ENCODE data around the gene HINFP. TPM values are rescaled to one million over a fixed set of nuclear protein-coding genes. Genes with fewer than 3 reads are reported as not detected.

HINFP gene
- total RNA-seq, 4 donors from 2014 or later = 13.4 to 21.3 (median 17.9) TPM

DNA sequence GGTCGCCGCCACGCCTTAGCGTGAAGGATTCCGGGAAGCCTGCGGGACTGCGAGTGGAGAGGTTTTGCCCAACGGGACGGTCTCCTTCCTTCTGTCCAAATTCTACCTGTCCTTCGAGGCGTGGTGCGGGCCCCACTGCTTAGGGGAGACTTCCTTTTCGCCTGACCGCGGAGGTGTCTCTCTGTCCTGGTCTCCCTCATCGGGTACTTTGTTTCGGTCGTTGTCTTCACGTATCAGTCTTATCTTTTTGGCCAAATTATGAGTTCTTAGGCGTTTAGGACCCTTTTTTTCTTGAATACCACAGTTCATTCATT, 388 bp downstream of the HINFP start:
- TF ChIP-seq, protein P1, sequence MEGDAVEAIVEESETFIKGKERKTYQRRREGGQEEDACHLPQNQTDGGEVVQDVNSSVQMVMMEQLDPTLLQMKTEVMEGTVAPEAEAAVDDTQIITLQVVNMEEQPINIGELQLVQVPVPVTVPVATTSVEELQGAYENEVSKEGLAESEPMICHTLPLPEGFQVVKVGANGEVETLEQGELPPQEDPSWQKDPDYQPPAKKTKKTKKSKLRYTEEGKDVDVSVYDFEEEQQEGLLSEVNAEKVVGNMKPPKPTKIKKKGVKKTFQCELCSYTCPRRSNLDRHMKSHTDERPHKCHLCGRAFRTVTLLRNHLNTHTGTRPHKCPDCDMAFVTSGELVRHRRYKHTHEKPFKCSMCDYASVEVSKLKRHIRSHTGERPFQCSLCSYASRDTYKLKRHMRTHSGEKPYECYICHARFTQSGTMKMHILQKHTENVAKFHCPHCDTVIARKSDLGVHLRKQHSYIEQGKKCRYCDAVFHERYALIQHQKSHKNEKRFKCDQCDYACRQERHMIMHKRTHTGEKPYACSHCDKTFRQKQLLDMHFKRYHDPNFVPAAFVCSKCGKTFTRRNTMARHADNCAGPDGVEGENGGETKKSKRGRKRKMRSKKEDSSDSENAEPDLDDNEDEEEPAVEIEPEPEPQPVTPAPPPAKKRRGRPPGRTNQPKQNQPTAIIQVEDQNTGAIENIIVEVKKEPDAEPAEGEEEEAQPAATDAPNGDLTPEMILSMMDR (IDR thresholded peaks at IDR 0.05; ENCODE audit: low read depth) = no peak

DNA sequence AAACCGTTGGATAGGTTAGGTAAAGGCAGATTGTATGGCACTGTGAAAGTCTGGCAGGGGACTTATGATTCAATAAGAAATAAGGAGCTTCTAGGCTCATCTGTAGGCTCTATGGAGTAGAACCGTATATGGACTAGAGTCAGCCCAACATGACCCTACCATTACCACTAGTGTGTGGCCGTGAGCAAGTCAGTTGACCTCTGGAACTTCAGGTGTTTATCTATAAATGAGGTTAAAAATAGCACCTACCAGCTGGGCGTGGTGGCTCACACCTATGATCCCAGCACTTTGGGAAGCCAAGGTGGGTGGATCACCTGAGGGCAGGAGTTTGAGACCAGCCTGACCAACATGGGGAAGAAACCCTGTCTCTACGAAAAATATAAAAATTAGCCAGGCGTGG, 4.4 kb downstream of the HINFP start:
- TF ChIP-seq, protein P1 (IDR thresholded peaks at IDR 0.05; ENCODE audit: low read depth) = no peak

DNA sequence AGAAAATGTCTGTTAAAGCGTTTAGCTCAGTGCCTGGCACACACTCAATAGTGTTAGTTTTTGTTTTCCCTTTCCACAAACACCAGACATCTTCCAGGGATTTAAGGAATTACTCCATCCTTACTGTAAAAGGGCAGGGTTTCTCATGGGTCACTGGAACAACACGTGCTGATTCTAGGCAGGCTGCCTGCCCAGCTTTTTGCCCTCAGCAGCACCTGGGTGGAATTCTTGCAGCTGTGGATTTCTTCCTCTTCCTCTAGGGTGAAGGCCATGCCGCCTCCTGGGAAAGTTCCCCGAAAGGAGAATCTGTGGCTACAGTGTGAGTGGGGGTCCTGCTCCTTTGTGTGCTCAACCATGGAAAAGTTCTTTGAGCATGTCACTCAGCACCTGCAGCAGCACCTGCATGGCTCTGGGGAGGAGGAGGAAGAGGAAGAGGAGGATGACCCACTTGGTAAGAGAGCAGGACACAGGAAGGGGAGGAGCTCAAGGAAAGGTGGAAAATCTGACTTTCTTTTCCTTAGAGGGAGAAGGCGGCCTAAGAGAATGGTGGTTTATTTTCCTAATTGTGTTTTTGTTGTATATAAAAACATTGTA, 5.4 kb downstream of the HINFP start:
- TF ChIP-seq, protein P1 (IDR thresholded peaks at IDR 0.05; ENCODE audit: low read depth) = no peak

DNA sequence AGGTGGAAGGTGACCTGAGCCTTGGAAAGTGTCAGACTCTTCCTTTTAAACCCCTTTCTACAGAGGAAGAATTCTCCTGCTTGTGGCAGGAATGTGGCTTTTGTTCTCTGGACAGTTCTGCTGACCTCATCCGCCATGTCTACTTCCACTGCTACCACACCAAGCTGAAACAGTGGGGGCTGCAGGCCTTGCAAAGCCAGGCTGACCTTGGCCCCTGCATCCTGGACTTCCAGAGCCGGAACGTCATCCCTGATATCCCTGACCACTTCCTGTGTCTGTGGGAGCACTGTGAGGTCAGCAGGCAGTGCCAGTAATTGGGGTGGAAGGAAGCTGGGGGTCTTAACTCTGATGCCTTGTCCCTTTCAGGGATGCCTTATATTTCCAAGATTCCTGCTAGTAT, 9.3 kb downstream of the HINFP start:
- TF ChIP-seq, protein P1 (IDR thresholded peaks at IDR 0.05; ENCODE audit: low read depth) = no peak

DNA sequence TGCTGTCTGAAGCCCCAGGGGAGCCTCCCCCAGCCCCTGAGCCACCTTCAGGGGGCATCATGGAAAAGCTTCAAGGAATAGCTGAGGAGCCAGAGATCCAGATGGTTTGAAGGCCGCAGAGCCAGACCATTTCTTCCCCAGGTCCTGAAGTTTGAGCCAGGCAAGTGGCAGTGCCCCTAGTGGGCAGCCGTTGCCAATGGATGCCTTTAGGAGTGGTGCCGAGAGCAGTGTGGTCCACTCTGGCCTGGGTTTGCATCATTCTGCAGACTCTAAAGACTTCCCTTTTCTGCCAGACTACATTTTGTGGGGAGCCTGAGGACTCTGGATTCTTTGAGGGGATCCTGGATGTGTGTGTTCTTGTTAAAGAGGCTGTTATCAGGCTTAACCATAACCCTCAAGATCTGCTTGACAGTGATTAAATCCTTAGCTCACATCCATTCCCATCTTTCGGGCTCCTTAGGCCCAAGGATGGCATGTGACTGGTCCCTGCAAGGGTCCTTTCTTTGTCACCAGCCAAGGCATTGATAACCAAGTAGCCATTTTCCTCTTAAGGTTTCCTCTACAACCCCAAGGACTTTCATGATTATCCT, 13.1 kb downstream of the HINFP start:
- TF ChIP-seq, protein P1 (IDR thresholded peaks at IDR 0.05; ENCODE audit: low read depth) = no peak

DNA sequence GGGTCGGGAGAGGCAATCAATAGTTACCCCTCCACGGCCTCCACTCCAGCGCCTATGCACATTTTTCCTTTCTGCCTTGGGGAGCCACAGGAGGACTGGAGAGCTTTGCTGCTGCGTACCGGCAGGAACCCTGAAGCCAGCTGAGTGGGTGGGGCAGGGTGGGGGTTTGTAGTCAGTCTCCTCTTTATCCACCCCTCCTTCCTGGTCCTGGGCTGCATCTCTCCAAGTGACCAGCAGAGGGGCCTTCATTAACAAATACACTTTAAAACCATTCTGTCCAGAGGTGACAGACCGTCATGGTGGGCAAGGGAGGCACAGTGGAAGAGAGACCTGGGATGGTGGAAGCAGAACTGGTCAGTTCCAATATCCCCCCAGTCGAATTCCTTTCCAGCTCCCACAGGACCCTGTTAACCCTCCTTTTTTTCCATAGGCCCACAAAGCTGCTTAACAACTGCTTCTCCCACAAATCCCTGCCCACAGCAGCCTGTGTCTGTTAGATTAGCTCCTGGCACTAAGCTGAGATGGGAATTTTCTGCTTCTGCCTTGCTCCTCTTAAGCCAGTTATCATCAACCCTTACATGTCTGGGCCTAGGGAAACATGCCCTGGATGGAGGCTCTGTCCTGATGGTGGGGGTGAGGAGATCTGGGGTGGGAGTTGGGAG, 23.6 kb downstream of the HINFP start:
- TF ChIP-seq, protein P1 (IDR thresholded peaks at IDR 0.05; ENCODE audit: low read depth) = no peak

DNA sequence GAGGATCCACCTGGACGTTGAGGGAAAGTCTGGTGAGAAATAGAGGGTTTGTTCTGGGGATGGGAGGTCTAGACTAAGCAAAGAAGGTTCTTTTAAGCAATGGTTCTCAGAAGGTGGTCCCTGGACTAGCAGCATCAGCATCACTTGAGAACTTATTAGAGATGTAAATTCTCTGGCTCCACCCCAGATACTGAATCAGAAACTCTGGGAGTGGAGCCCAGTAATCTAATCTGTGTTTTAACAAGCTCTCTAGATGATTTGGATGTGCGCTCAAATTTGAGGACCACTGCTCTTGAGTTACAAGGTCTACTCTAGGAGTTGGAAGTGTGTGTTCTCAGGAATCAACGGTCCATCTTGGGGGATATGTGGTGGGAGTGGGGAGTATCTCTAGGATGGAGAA, 24.2 kb downstream of the HINFP start:
- TF ChIP-seq, protein P1 (IDR thresholded peaks at IDR 0.05; ENCODE audit: low read depth) = no peak
